Osteoblast (primary cell): ENCODE results near the gene ZFAND3. TPM values are rescaled to one million over a fixed set of nuclear protein-coding genes. Genes with fewer than 3 reads are reported as not detected.
A peak's percentile ranks its signal among the peaks of the same experiment; 100 is the strongest.

Experiments used
- DNase-seq: peaks from one replicate; pipeline ENCODE4 v3.0.0; 2011; ENCODE audit warnings: low spot score, mixed read lengths; ENCODE audit not compliant: insufficient read length; ENCODE audit errors: missing footprints
- H2AFZ ChIP-seq: 2 replicates; pipeline ENCODE4 v1.6.0; 2011; ENCODE audit warnings: mild to moderate bottlenecking, low read length
- H3K27ac ChIP-seq: 2 replicates; pipeline ENCODE4 v1.5.1; 2011; ENCODE audit warnings: mild to moderate bottlenecking, low read depth, low read length, moderate library complexity
- H3K27me3 ChIP-seq: 2 replicates; pipeline ENCODE4 v1.6.0; 2012; ENCODE audit warnings: mild to moderate bottlenecking, control low read depth, inconsistent platforms, low read length, moderate library complexity; ENCODE audit not compliant: insufficient read depth
- H3K36me3 ChIP-seq: 2 replicates; pipeline ENCODE4 v1.5.1; 2011; ENCODE audit warnings: mild to moderate bottlenecking, low read length, control low read depth, moderate library complexity; ENCODE audit not compliant: insufficient read depth
- H3K4me1 ChIP-seq: 2 replicates; pipeline ENCODE4 v1.5.1; 2011; ENCODE audit warnings: mild to moderate bottlenecking, low read length, control low read depth, moderate library complexity; ENCODE audit not compliant: insufficient read depth
- H3K4me2 ChIP-seq: 2 replicates; pipeline ENCODE4 v1.6.0; 2011; ENCODE audit warnings: mild to moderate bottlenecking, low read length; ENCODE audit not compliant: insufficient read depth
- H3K4me3 ChIP-seq: fragments of 200-600 bp; sonication (generic); 3 replicates; pipeline ENCODE4 v1.5.1; 2012; ENCODE audit warnings: mild to moderate bottlenecking, low read length, inconsistent platforms; ENCODE audit not compliant: insufficient read depth
- H3K79me2 ChIP-seq: 2 replicates; pipeline ENCODE4 v1.6.0; 2012; ENCODE audit warnings: mild to moderate bottlenecking, low read length, control low read depth, inconsistent platforms; ENCODE audit not compliant: insufficient read depth
- H3K9me3 ChIP-seq: 2 replicates; pipeline ENCODE4 v1.5.1; 2011; ENCODE audit warnings: low read depth, low read length, control low read depth
- H4K20me1 ChIP-seq: 2 replicates; pipeline ENCODE4 v1.6.0; 2012; ENCODE audit warnings: mild to moderate bottlenecking, low read length, control low read depth; ENCODE audit not compliant: insufficient read depth
- total RNA-seq: library from RNA; depleted of rRNA; stranded (reverse); fragments of >200 nt; gene quantifications from 2 replicates; pipeline ENCODE4 v1.2.3, GENCODE V29; 2012
- TF ChIP-seq, protein P1 (sequence below): IDR thresholded peaks from 2 replicates; pipeline ENCODE4 v1.5.1; 2011; ENCODE audit warnings: mild to moderate bottlenecking, low read depth, low read length, moderate library complexity; ENCODE audit errors: extremely low read depth

Gene ZFAND3
- total RNA-seq, 1 donor, result 27.1 TPM

DNA sequence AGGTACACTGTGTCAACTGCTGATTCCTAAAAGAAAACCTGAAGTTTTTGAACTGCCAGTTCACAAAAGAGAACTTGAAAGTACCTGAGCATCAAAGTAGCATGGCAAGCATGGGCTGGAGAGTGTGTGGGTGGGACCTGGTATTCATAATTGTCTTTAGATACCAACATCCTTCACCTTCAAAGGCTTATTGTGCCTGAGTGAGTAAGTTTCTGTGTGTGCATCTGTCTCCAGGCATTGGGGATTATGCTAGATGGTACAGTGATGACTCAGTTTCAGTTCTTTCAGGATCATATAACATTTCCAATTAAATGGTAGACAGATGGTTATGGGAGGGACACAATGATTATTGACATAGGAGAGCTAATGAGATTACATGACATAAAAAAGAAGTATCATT is 238.5 kb downstream of the ZFAND3 start:
- Histone ChIP-seq H3K27ac (no peak overlapping the region), H3K79me2 (peaks cover 70% of the 10 kb centered on the region), H3K9me3 (no peaks in the 10 kb centered on the region), H3K4me1 (peaks cover 8% of the 10 kb centered on the region), H4K20me1 (peaks cover 56% of the 10 kb centered on the region), H3K36me3 (peaks cover 13% of the 10 kb centered on the region), H2AFZ (no peak overlapping the region), H3K27me3 (no peaks in the 10 kb centered on the region), H3K4me3 (no peak overlapping the region), H3K4me2 (no peak overlapping the region)
- TF ChIP-seq, protein P1, sequence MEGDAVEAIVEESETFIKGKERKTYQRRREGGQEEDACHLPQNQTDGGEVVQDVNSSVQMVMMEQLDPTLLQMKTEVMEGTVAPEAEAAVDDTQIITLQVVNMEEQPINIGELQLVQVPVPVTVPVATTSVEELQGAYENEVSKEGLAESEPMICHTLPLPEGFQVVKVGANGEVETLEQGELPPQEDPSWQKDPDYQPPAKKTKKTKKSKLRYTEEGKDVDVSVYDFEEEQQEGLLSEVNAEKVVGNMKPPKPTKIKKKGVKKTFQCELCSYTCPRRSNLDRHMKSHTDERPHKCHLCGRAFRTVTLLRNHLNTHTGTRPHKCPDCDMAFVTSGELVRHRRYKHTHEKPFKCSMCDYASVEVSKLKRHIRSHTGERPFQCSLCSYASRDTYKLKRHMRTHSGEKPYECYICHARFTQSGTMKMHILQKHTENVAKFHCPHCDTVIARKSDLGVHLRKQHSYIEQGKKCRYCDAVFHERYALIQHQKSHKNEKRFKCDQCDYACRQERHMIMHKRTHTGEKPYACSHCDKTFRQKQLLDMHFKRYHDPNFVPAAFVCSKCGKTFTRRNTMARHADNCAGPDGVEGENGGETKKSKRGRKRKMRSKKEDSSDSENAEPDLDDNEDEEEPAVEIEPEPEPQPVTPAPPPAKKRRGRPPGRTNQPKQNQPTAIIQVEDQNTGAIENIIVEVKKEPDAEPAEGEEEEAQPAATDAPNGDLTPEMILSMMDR, result no peak
- DNase-seq, result peak; percentile 34

DNA sequence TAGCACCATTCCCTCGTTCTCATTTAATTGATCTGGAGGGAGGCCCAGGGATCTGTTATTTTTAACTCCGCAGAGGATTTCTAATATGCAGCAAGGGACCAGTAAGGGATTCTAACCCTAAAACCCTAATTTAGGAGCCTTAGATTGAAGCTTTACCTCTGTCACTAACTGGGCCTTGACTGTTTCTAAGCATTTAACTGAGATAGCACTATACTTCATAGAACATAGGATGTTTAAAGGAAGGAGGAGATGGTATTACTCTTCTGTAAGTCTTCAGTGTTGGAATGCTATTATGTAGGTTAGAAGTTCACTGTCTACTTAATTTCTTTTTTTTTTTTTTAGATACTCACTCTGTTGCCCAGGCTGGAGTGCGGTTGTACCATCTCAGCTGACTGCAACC is 242.5 kb downstream of the ZFAND3 start:
- no peaks in the 10 kb centered on the region for H3K27me3 ChIP-seq
- no peaks in the 10 kb centered on the region for H3K9me3 ChIP-seq
- no peak overlapping the region for H3K4me2 ChIP-seq
- TF ChIP-seq, protein P1, result no peak
- peaks cover 52% of the 10 kb centered on the region for H4K20me1 ChIP-seq
- no peak overlapping the region for H3K4me3 ChIP-seq
- peaks cover 14% of the 10 kb centered on the region for H3K4me1 ChIP-seq
- H3K36me3 ChIP-seq, result peaks cover 24% of the 10 kb centered on the region
- H3K27ac ChIP-seq, result no peak overlapping the region
- no peak overlapping the region for H2AFZ ChIP-seq
- peaks cover 49% of the 10 kb centered on the region for H3K79me2 ChIP-seq
- peak; percentile 14 for DNase-seq

DNA sequence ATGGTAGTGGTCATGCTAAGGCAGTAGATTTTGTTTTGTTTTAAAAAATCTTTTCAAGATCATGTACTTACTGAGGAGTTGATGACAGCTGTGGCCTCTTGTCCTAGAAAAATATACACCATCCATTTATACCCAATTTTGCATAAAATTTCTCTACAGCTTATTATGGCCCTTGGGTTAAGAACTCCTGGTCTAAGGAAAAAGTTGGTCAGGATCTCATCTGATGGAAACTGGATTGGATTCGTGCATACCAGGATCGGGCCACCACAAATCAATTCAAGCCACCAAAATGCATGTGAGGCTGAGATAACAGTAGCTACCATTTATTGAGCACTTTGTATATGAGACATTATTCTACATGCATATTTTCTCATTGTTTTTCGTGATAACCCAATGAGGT is 244.4 kb downstream of the ZFAND3 start:
- TF ChIP-seq, protein P1, result no peak
- Histone ChIP-seq H3K9me3 (no peaks in the 10 kb centered on the region), H4K20me1 (peaks cover 54% of the 10 kb centered on the region)

DNA sequence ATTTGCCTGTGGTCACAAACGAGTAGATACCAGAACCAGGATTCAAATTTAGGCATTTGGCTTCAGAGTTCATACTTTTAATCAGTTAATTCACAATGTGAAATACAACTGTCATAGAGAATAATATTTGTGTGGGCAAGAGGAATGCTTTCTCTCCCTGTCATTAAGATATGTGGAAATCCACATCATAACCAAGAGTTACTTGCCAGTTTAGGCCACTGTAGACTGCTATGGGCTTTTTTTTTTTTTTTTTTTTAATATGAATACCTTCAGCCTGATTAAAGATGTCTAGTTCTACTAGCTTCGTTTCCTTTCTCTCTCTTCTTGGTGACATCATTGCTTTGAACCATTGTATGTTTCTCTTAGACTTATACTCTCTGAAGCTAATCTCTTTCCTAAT is 244.9 kb downstream of the ZFAND3 start:
- DNase-seq, result peak; percentile 11
- no peaks in the 10 kb centered on the region for H3K9me3 ChIP-seq
- H3K27ac ChIP-seq, result peak overlapping the region; percentile 63
- no peak overlapping the region for H2AFZ ChIP-seq
- TF ChIP-seq, protein P1, result no peak
- H3K36me3 ChIP-seq, result peaks cover 24% of the 10 kb centered on the region
- no peaks in the 10 kb centered on the region for H3K27me3 ChIP-seq
- H3K4me1 ChIP-seq, result peaks cover 11% of the 10 kb centered on the region
- H3K4me2 ChIP-seq, result no peak overlapping the region
- H3K4me3 ChIP-seq, result no peak overlapping the region
- peaks cover 55% of the 10 kb centered on the region for H4K20me1 ChIP-seq
- peaks cover 54% of the 10 kb centered on the region for H3K79me2 ChIP-seq

More for the DNA sequence above, 244.4 kb downstream of the ZFAND3 start:
- Histone ChIP-seq H3K79me2 (peaks cover 51% of the 10 kb centered on the region), H3K4me2 (no peak overlapping the region), H3K4me1 (peaks cover 11% of the 10 kb centered on the region), H3K4me3 (no peak overlapping the region), H3K36me3 (peaks cover 24% of the 10 kb centered on the region), H3K27ac (peak overlapping the region; percentile 63), H2AFZ (no peak overlapping the region), H3K27me3 (no peaks in the 10 kb centered on the region)
- DNase-seq, result no peak
